ENCODE measurements around the gene MRPL40.

GRCh38 chr22:19464975-19465374, 32.6 kb downstream of the MRPL40 start:
- TF ChIP-seq FOXK2 (IDR thresholded peaks at IDR 0.05) (no peak), ZNF384 (IDR thresholded peaks at IDR 0.05) (no peak), HDGF (IDR thresholded peaks at IDR 0.05; ENCODE audit: borderline replicate concordance) (no peak), SP1 (IDR thresholded peaks at IDR 0.05) (no peak)

All from HEK293T (cell line).